HepG2 (cell line): Measurements from ENCODE around the gene RARA. TPM values are rescaled to one million over a fixed set of nuclear protein-coding genes. Genes with fewer than 3 reads are reported as not detected.

ENCODE experiments used
- AHR ChIP-seq: IDR thresholded peaks from 2 replicates; pipeline ENCODE4 v1.6.1; 2018; ENCODE audit warnings: missing genetic modification reagents, missing compliant biosample characterization
- BORCS8-MEF2B ChIP-seq: sonication (generic); formaldehyde crosslinking; IDR thresholded peaks from 2 replicates; pipeline ENCODE4 v1.8.0; 2022; ENCODE audit warnings: mild to moderate bottlenecking, missing genetic modification reagents
- BRF2 ChIP-seq: sonication (generic); formaldehyde crosslinking; IDR thresholded peaks from 2 replicates; pipeline ENCODE4 v1.8.1; 2022; ENCODE audit warnings: mild to moderate bottlenecking, missing genetic modification reagents
- ELF3 ChIP-seq: IDR thresholded peaks from 2 replicates; pipeline ENCODE4 v1.6.1; 2016; ENCODE audit warnings: missing genetic modification reagents, missing compliant biosample characterization
- HNF4A ChIP-seq: sonication (generic); formaldehyde crosslinking; IDR thresholded peaks from 2 replicates; pipeline ENCODE4 v1.4.0; 2020; ENCODE audit warnings: missing genetic modification reagents
- NCOR1 ChIP-seq: fragments of 200-600 bp; sonication (generic); IDR thresholded peaks from 2 replicates; pipeline ENCODE4 v1.7.0; 2017; ENCODE audit warnings: antibody characterized with exemption, low read length, borderline replicate concordance
- RBAK ChIP-seq: sonication (generic); formaldehyde crosslinking; IDR thresholded peaks from 2 replicates; pipeline ENCODE4 v1.5.1; 2020; ENCODE audit warnings: mild to moderate bottlenecking, missing genetic modification reagents
- RBM39 ChIP-seq: fragments of 200-400 bp; formaldehyde crosslinking; IDR thresholded peaks from one replicate; pipeline ENCODE4 v1.6.1; 2018; ENCODE audit warnings: antibody characterized with exemption, mild to moderate bottlenecking, low read depth, low read length; ENCODE audit not compliant: poor library complexity, severe bottlenecking
- RXRA ChIP-seq: sonication (generic); formaldehyde crosslinking; IDR thresholded peaks from 2 replicates; pipeline ENCODE4 v1.5.1; 2020; ENCODE audit warnings: missing genetic modification reagents
- SALL2 ChIP-seq: sonication (generic); formaldehyde crosslinking; IDR thresholded peaks from 2 replicates; pipeline ENCODE4 v1.8.1; 2023; ENCODE audit warnings: mild to moderate bottlenecking, missing genetic modification reagents, inconsistent platforms
- SMC3 ChIP-seq: IDR thresholded peaks from 2 replicates; pipeline ENCODE4 v1.6.1; 2011; ENCODE audit warnings: low read length, improper control_type of control experiment
- STAG1 ChIP-seq: sonication (generic); formaldehyde crosslinking; IDR thresholded peaks from 2 replicates; pipeline ENCODE4 v1.4.0; 2020; ENCODE audit warnings: missing genetic modification reagents
- TCF7 ChIP-seq: sonication (generic); IDR thresholded peaks from 2 replicates; pipeline ENCODE4 v1.6.1; 2016; ENCODE audit warnings: antibody characterized with exemption, low read depth
- UBTF ChIP-seq: sonication (generic); formaldehyde crosslinking; IDR thresholded peaks from 2 replicates; pipeline ENCODE4 v1.4.0; 2020; ENCODE audit warnings: mild to moderate bottlenecking, missing genetic modification reagents
- ZFP37 ChIP-seq: sonication (generic); formaldehyde crosslinking; IDR thresholded peaks from 2 replicates; pipeline ENCODE4 v1.4.0; 2020; ENCODE audit warnings: missing genetic modification reagents, borderline replicate concordance
- ZKSCAN5 ChIP-seq: sonication (generic); formaldehyde crosslinking; IDR thresholded peaks from 2 replicates; pipeline ENCODE4 v1.5.1; 2020; ENCODE audit warnings: mild to moderate bottlenecking, missing genetic modification reagents
- ZNF12 ChIP-seq: sonication (generic); formaldehyde crosslinking; IDR thresholded peaks from 2 replicates; pipeline ENCODE4 v1.5.0; 2020; ENCODE audit warnings: missing genetic modification reagents
- ZNF343 ChIP-seq: sonication (generic); formaldehyde crosslinking; IDR thresholded peaks from 2 replicates; pipeline ENCODE4 v1.4.0; 2020; ENCODE audit warnings: mild to moderate bottlenecking, missing genetic modification reagents
- ZNF44 ChIP-seq: sonication (generic); formaldehyde crosslinking; IDR thresholded peaks from 2 replicates; pipeline ENCODE4 v1.5.1; 2020; ENCODE audit warnings: mild to moderate bottlenecking, missing genetic modification reagents
- ZNF484 ChIP-seq: sonication (generic); formaldehyde crosslinking; IDR thresholded peaks from 2 replicates; pipeline ENCODE4 v1.5.1; 2020; ENCODE audit warnings: mild to moderate bottlenecking, low read depth, missing genetic modification reagents, borderline replicate concordance
- ZNF496 ChIP-seq: sonication (generic); formaldehyde crosslinking; IDR thresholded peaks from 2 replicates; pipeline ENCODE4 v1.8.1; 2023; ENCODE audit warnings: mild to moderate bottlenecking, moderate library complexity, missing genetic modification reagents; ENCODE audit not compliant: insufficient replicate concordance
- ZNF543 ChIP-seq: sonication (generic); formaldehyde crosslinking; IDR thresholded peaks from 2 replicates; pipeline ENCODE4 v1.4.0; 2020; ENCODE audit warnings: mild to moderate bottlenecking, missing genetic modification reagents
- polyA plus RNA-seq, 8 experiments: library from polyadenylated mRNA; depleted of rRNA in 3 of 8; stranded (reverse) in 7 of 8; unstranded in 1 of 8; fragments of >200 nt; fragmentation: Illumina TruSeq in 4 of 8; extraction: Trizol in 4 of 8; gene quantifications; 2 replicates each; pipeline versions ENCODE4 v1.2.1 to v1.2.3, GENCODE V29; 2011 to 2016; ENCODE audit warnings: low read depth in 4 of 8, missing spikeins in 1 of 8, mixed read lengths in 1 of 8; ENCODE audit not compliant: insufficient read depth in 1 of 8
- total RNA-seq, 5 experiments: library from RNA; depleted of rRNA; stranded (reverse); fragments of >200 nt; fragmentation: Illumina TruSeq; extraction: Trizol; gene quantifications; 2 replicates each; pipeline ENCODE4 v1.2.3, GENCODE V29; 2016; ENCODE audit warnings: low read depth in 1 of 5
- TF ChIP-seq, protein P1 (sequence below): sonication (generic); formaldehyde crosslinking; IDR thresholded peaks from 2 replicates; pipeline ENCODE4 v1.5.1; 2020; ENCODE audit warnings: mild to moderate bottlenecking, missing genetic modification reagents, moderate library complexity
- TF ChIP-seq, protein P2 (sequence below): sonication (generic); formaldehyde crosslinking; IDR thresholded peaks from 2 replicates; pipeline ENCODE4 v1.4.0; 2020; ENCODE audit warnings: low read depth, mild to moderate bottlenecking, missing genetic modification reagents

Gene RARA
- total and polyA plus RNA-seq, 2 of the 13 experiments (the other 11 are each of a cell fraction or from before 2014, with no cell fraction given), result 6.4 to 8.6 TPM

DNA sequence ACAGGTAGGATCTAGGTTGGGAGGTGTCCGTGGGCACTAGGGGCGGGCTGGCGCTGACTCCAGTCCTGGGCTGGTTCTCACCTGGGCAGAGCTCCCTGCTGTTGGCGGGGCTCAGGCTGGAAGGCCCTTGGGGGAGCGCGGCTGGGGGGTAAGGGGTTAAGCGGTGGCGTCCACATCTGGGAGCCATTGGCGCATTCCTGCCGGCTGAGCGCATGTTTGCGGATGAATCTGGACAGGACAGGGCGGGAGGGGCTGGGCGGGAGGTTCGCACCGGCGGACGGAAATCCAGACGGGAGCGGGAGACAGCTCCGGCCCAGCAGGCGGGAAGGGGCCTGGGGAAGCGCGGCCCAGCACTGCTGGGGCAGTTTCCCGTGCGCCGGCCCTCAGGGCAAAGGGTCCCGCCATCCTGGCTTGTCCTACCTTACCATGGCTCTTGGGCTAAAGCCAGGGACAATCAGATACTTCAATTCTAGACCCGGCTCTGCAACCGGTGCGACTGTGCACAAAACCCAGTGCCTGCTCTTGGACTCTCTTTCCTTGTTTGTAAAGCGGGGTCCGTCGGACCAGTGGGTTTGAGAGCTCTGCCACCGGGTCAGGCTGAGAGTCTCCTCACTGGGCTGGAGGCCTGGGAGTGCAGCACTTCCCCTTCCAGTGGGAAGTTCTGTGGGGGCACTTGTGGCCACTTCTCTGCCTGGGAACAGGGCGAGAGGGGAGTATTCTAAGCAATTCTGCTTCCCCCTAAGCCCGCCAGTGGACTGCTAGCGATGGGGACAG lies 7.8 kb downstream of the RARA start (continued):
- no peak for TF ChIP-seq RBAK
- TF ChIP-seq RXRA (CRISPR knock-in tag), result peak; percentile 67; the same call in 1 of the 2 replicates
- no peak for TF ChIP-seq ZNF343 (CRISPR knock-in tag)
- TF ChIP-seq, protein P1, sequence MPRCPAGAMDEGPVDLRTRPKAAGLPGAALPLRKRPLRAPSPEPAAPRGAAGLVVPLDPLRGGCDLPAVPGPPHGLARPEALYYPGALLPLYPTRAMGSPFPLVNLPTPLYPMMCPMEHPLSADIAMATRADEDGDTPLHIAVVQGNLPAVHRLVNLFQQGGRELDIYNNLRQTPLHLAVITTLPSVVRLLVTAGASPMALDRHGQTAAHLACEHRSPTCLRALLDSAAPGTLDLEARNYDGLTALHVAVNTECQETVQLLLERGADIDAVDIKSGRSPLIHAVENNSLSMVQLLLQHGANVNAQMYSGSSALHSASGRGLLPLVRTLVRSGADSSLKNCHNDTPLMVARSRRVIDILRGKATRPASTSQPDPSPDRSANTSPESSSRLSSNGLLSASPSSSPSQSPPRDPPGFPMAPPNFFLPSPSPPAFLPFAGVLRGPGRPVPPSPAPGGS (CRISPR knock-in tag), result no peak
- TF ChIP-seq ZNF496 (CRISPR knock-in tag), result no peak
- no peak for TF ChIP-seq SMC3
- TF ChIP-seq ZNF44 (CRISPR knock-in tag), result no peak
- TF ChIP-seq NCOR1, result no peak
- TF ChIP-seq ZNF543, result peak; percentile 72; the same call in 1 of the 2 replicates
- TF ChIP-seq UBTF, result peak; percentile 94
- no peak for TF ChIP-seq BORCS8-MEF2B (CRISPR knock-in tag)
- TF ChIP-seq ZNF12 (CRISPR knock-in tag), result no peak
- 0 out of 2 replicates have a peak, but pooled peaks have one; percentile 30 for TF ChIP-seq HNF4A (CRISPR knock-in tag)
- TF ChIP-seq TCF7, result no peak
- TF ChIP-seq ZNF484 (CRISPR knock-in tag), result no peak
- peak; percentile 41; the same call in 1 of the 2 replicates for TF ChIP-seq ELF3 (CRISPR knock-in tag)
- peak; percentile 31 for TF ChIP-seq RBM39
- TF ChIP-seq AHR (CRISPR knock-in tag), result no peak
- TF ChIP-seq, protein P2, sequence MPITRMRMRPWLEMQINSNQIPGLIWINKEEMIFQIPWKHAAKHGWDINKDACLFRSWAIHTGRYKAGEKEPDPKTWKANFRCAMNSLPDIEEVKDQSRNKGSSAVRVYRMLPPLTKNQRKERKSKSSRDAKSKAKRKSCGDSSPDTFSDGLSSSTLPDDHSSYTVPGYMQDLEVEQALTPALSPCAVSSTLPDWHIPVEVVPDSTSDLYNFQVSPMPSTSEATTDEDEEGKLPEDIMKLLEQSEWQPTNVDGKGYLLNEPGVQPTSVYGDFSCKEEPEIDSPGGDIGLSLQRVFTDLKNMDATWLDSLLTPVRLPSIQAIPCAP (CRISPR knock-in tag), result no peak
- TF ChIP-seq SALL2 (CRISPR knock-in tag), result peak; percentile 32; the same call in 1 of the 2 replicates
- TF ChIP-seq ZFP37 (CRISPR knock-in tag), result no peak
- no peak; the same call in 1 of the 2 replicates for TF ChIP-seq STAG1 (CRISPR knock-in tag)
- no peak for TF ChIP-seq ZKSCAN5
- no peak for TF ChIP-seq BRF2 (CRISPR knock-in tag)
